A673 (cell line): ENCODE results near the gene C1orf21. TPM values are rescaled to one million over a fixed set of nuclear protein-coding genes. Genes with fewer than 3 reads are reported as not detected.

ENCODE experiments used
- BruUV-seq: library from RNA; stranded (reverse); fragments of 400-500 nt; replicated peaks from 2 replicates; lab custom pipeline; 2021; lab: Mats Ljungman, UMichigan
- CTCF ChIA-PET: fragments of 300-600 bp; sonication (Branson Sonifier 250); formaldehyde crosslinking; loops from one replicate; lab custom pipeline; 2022; ENCODE audit warnings: antibody characterized with exemption; lab: Charles Lee
- POLR2A ChIA-PET: fragments of 300-600 bp; sonication (Branson Sonifier 250); formaldehyde crosslinking; loops from one replicate; lab custom pipeline; 2022; ENCODE audit warnings: antibody characterized with exemption; ENCODE audit not compliant: low non-redundant PET; lab: Charles Lee
- DNase-seq: peaks from one replicate; pipeline ENCODE4 v3.0.0-alpha.2; 2015; ENCODE audit warnings: low spot score
- H3K27ac ChIP-seq: fragments of 200-600 bp; sonication (generic); 2 replicates; pipeline ENCODE4 v1.5.1; 2016; ENCODE audit warnings: mixed run types, low read depth, mild to moderate bottlenecking, mixed read lengths, antibody characterized with exemption, low read length; ENCODE audit not compliant: poor library complexity, severe bottlenecking
- H3K27me3 ChIP-seq: fragments of 200-600 bp; sonication (generic); replicated peaks from 2 replicates; pipeline ENCODE4 v1.6.1; 2017; ENCODE audit warnings: mixed run types, low read depth, mild to moderate bottlenecking, mixed read lengths, antibody characterized with exemption, low read length; ENCODE audit not compliant: insufficient read depth, poor library complexity
- H3K36me3 ChIP-seq: fragments of 200-600 bp; sonication (generic); 2 replicates; pipeline ENCODE4 v1.6.1; 2016; ENCODE audit warnings: mixed run types, mild to moderate bottlenecking, mixed read lengths, antibody characterized with exemption, low read length; ENCODE audit not compliant: insufficient read depth, poor library complexity, severe bottlenecking
- H3K4me1 ChIP-seq: fragments of 200-600 bp; sonication (generic); 2 replicates; pipeline ENCODE4 v1.6.1; 2017; ENCODE audit warnings: mixed run types, mild to moderate bottlenecking, mixed read lengths, antibody characterized with exemption, low read length; ENCODE audit not compliant: insufficient read depth, poor library complexity, severe bottlenecking
- H3K4me3 ChIP-seq: fragments of 200-600 bp; sonication (generic); 2 replicates; pipeline ENCODE4 v1.5.1; 2016; ENCODE audit warnings: low read depth, mixed run types, mild to moderate bottlenecking, mixed read lengths, low read length; ENCODE audit not compliant: poor library complexity, severe bottlenecking
- H3K9me3 ChIP-seq: fragments of 200-600 bp; sonication (generic); 2 replicates; pipeline ENCODE4 v1.6.1; 2016; ENCODE audit warnings: mixed run types, low read depth, mild to moderate bottlenecking, mixed read lengths, antibody characterized with exemption, low read length; ENCODE audit not compliant: poor library complexity, severe bottlenecking
- CTCF ChIP-seq: fragments of 300-800, 200-600 bp; sonication (generic); conservative IDR thresholded peaks from 2 replicates; pipeline ENCODE4 v1.5.1; 2017; ENCODE audit warnings: low read depth, mild to moderate bottlenecking, antibody characterized with exemption, low read length, moderate library complexity, mixed read lengths
- EZH2 ChIP-seq: fragments of 200-600 bp; sonication (generic); IDR thresholded peaks from 2 replicates; pipeline ENCODE4 v1.6.1; 2017; ENCODE audit warnings: borderline replicate concordance, low read depth, mild to moderate bottlenecking, mixed read lengths, antibody characterized with exemption, low read length; ENCODE audit not compliant: poor library complexity, severe bottlenecking
- intact Hi-C: fragments of 100-400 bp; cut with micrococcal nuclease; formaldehyde crosslinking; loops from one replicate; pipeline ENCODE4 v1.10.0; 2022; ENCODE audit not compliant: unreplicated experiment
- total RNA-seq: library from RNA; stranded (reverse); gene quantifications from 2 replicates; pipeline ENCODE4 v1.2.3, GENCODE V29; 2021

Gene C1orf21
- total RNA-seq, 1 experiment from 2014 or later, result 31.3 TPM

DNA sequence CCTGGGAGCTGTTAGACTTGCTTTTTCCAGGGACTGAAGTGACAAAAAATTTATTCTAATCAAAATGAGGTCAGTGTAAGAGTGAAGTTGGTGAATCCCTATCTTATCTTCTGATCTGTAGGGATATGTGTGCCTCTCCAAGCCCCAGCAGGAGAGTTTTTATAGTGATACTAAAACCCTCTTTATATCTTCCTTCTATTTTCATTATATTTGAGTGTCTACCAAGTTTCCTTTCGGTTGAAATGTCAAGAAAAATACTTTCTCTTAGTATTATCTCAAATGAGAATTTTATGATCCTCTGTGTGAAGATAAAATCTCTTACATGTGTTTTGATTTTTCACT lies 18.9 kb downstream of the C1orf21 start:
- no peak overlapping the region for H3K4me3 ChIP-seq
- peaks cover 23% of the 10 kb centered on the region for H3K4me1 ChIP-seq
- ChIA-PET CTCF (no interaction called here), POLR2A (no interaction called here)
- no peaks in the 10 kb centered on the region for H3K27me3 ChIP-seq
- no TSS peak for BruUV-seq
- DNase-seq, result peak; percentile 28
- no peaks in the 10 kb centered on the region for H3K9me3 ChIP-seq
- H3K36me3 ChIP-seq, result no peaks in the 10 kb centered on the region
- intact Hi-C loops, result no loop called here
- TF ChIP-seq CTCF (no peak), EZH2 (no peak)
- H3K27ac ChIP-seq, result no peak overlapping the region

- Histone ChIP-seq H3K27me3 (no peaks in the 10 kb centered on the region), H3K36me3 (no peaks in the 10 kb centered on the region), H3K27ac (no peak overlapping the region), H3K4me1 (peaks cover 23% of the 10 kb centered on the region), H3K9me3 (no peaks in the 10 kb centered on the region), H3K4me3 (no peak overlapping the region)
- DNase-seq, result no peak
- POLR2A ChIA-PET, result no interaction called here
- TF ChIP-seq CTCF (no peak), EZH2 (no peak)
- CTCF ChIA-PET, result no interaction called here
- intact Hi-C loops, result no loop called here
- no TSS peak for BruUV-seq
Measured at GRCh38 chr1:184406479-184406878, 19.6 kb downstream of the C1orf21 start.

GRCh38 chr1:184407816-184408510 lies 21.1 kb downstream of the C1orf21 start:
- ChIA-PET POLR2A (no interaction called here), CTCF (no interaction called here)
- H3K4me3 ChIP-seq, result no peak overlapping the region
- peaks cover 23% of the 10 kb centered on the region for H3K4me1 ChIP-seq
- TF ChIP-seq EZH2, result no peak
- TF ChIP-seq CTCF, result no peak
- no peaks in the 10 kb centered on the region for H3K9me3 ChIP-seq
- intact Hi-C loops, result no loop called here
- H3K36me3 ChIP-seq, result no peaks in the 10 kb centered on the region
- DNase-seq, result no peak
- no TSS peak for BruUV-seq
- H3K27ac ChIP-seq, result no peak overlapping the region
- no peaks in the 10 kb centered on the region for H3K27me3 ChIP-seq
